Testis (tissue), 3 donors: ENCODE data around the gene ESPN. TPM values are rescaled to one million over a fixed set of nuclear protein-coding genes. Genes with fewer than 3 reads are reported as not detected.

ENCODE experiments used
- DNase-seq: peaks from one replicate; pipeline ENCODE4 v3.0.0-alpha.2; 2019
- H3K27ac ChIP-seq, 2 donors: fragments of 200-600 bp; sonication (generic); one replicate each; pipeline ENCODE4 v1.5.1; 2019
- H3K27me3 ChIP-seq: fragments of 200-600 bp; sonication (generic); one replicate; pipeline ENCODE4 v1.5.1; 2019
- H3K36me3 ChIP-seq: fragments of 200-600 bp; sonication (generic); one replicate; pipeline ENCODE4 v1.5.1; 2017; ENCODE audit warnings: low read depth; ENCODE audit errors: missing control alignments
- H3K4me1 ChIP-seq: fragments of 200-600 bp; sonication (generic); one replicate; pipeline ENCODE4 v1.5.1; 2019
- H3K4me3 ChIP-seq, 2 donors: fragments of 200-600 bp; sonication (generic); one replicate each; pipeline ENCODE4 v1.5.1; 2017 to 2019
- H3K9me3 ChIP-seq: fragments of 200-600 bp; sonication (generic); one replicate; pipeline ENCODE4 v1.5.1; 2017
- CTCF ChIP-seq, 3 experiments: fragments of 450-650 bp in 2 of 3; fragments of 200-600 bp in 1 of 3; sonication (generic) in 1 of 3; IDR thresholded peaks; one replicate each; pipeline ENCODE4 v1.5.1; 2016 to 2019; ENCODE audit warnings: antibody characterized with exemption in 3 of 3, mild to moderate bottlenecking in 2 of 3, moderate library complexity in 1 of 3
- POLR2A ChIP-seq: fragments of 450-650 bp; IDR thresholded peaks from one replicate; pipeline ENCODE4 v1.6.1; 2017; ENCODE audit warnings: antibody characterized with exemption, mild to moderate bottlenecking, moderate library complexity
- WGBS, 2 donors: methylation state at CpG; one replicate each; pipeline ENCODE4 v1.1.5; 2018; 5-methylcytosine and 5-hydroxymethylcytosine counted together
- intact Hi-C: fragments of 100-400 bp; cut with DNase I; formaldehyde crosslinking; loops from one replicate; pipeline ENCODE4 v1.15.1; 2023; ENCODE audit warnings: low total_unique reads
- polyA plus RNA-seq: library from polyadenylated mRNA; stranded (reverse); fragments of 350-450 nt; fragmentation: Illumina TruSeq; extraction: RNeasy Lipid Tissue Mini Kit (QIAGEN cat#74804); gene quantifications from one replicate; pipeline ENCODE4 v1.2.3, GENCODE V29; 2014; ENCODE audit warnings: low read depth, low replicate concordance; ENCODE audit not compliant: insufficient read depth
- total RNA-seq, 2 donors: library from RNA; depleted of rRNA; stranded (reverse); fragments of >200 nt; gene quantifications; one replicate each; pipeline ENCODE4 v1.2.3, GENCODE V29; 2016

ESPN gene
- total and polyA plus RNA-seq, 3 donors from 2014 or later, result 270 to 404 (median 396) TPM

- no peaks in the 10 kb centered on the region for H3K27me3 ChIP-seq
- intact Hi-C loops, result no loop called here
- WGBS, 2 donors, result 97 to 100% methylated on average over 3 to 12 of the region's 12 CpGs
- H3K4me3 ChIP-seq, result no peak overlapping the region
- DNase-seq, result no peak
- TF ChIP-seq POLR2A, result no peak
- TF ChIP-seq CTCF (IDR thresholded peaks at IDR 0.05), result no peak
- H3K4me1 ChIP-seq, result no peaks in the 10 kb centered on the region
- no peak overlapping the region for H3K27ac ChIP-seq
- H3K9me3 ChIP-seq, result no peaks in the 10 kb centered on the region
- no peaks in the 10 kb centered on the region for H3K36me3 ChIP-seq
These were observed 42.6 kb downstream of the ESPN start for GRCh38 chr1:6467224-6467623.

GRCh38 chr1:6467744-6468688 lies 43.4 kb downstream of the ESPN start:
- Histone ChIP-seq H3K9me3 (no peaks in the 10 kb centered on the region), H3K36me3 (no peaks in the 10 kb centered on the region), H3K27me3 (no peaks in the 10 kb centered on the region), H3K27ac (no peak overlapping the region), H3K4me1 (no peaks in the 10 kb centered on the region), H3K4me3 (no peak overlapping the region)
- no peak for DNase-seq
- intact Hi-C loops, result no loop called here
- TF ChIP-seq POLR2A, result no peak
- TF ChIP-seq CTCF (IDR thresholded peaks at IDR 0.05), result no peak
- 86 to 95% methylated on average over 19 to 29 of the region's 30 CpGs for WGBS, 2 donors

GRCh38 chr1:6468729-6469461 lies 44.3 kb downstream of the ESPN start:
- WGBS, 2 donors, result 88% methylated on average over 9 to 13 of the region's 13 CpGs
- DNase-seq, result no peak

More at GRCh38 chr1:6468729-6469461, 44.3 kb downstream of the ESPN start:
- Histone ChIP-seq H3K27ac (no peak overlapping the region), H3K4me1 (no peaks in the 10 kb centered on the region), H3K27me3 (no peaks in the 10 kb centered on the region), H3K9me3 (no peaks in the 10 kb centered on the region), H3K36me3 (no peaks in the 10 kb centered on the region), H3K4me3 (no peak overlapping the region)
- no peak for TF ChIP-seq CTCF (IDR thresholded peaks at IDR 0.05)
- no peak for TF ChIP-seq POLR2A
- intact Hi-C loops, result no loop called here
